Kidney glomerular epithelial cell (primary cell): ENCODE measurements around the gene LPCAT1.

Source experiments
- DNase-seq: peaks from one replicate; lab custom pipeline; 2025; lab: John Stamatoyannopoulos, UW

The LPCAT1 gene

GRCh38 chr5:1497795-1498622 lies 25.8 kb downstream of the LPCAT1 start:
- DNase-seq = no peak

GRCh38 chr5:1497242-1497777 lies 26.4 kb downstream of the LPCAT1 start:
- no peak for DNase-seq

GRCh38 chr5:1495525-1495897 lies 28.2 kb downstream of the LPCAT1 start:
- DNase-seq = no peak

- DNase-seq = no peak
Observed at GRCh38 chr5:1494780-1495524, 28.8 kb downstream of the LPCAT1 start.

DNA sequence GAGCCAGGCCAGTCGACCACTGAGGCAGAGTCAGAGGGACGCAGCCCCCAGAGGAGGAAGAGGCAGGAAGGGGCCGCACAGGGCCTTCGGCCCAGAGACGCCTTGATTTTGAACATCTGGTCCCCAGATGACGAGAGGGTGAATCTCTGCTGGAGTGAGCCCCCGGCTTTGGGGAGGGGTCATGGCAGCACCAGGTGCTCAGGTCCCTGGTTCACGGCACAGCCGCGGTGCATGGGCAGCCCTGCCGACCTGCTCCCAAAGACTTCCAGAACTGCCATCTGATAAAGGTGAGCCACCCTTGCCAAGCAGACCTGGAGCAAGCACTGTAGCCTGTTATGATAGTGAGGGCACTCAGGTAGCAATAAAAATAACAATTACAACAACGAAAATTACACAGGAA lies 29.8 kb downstream of the LPCAT1 start:
- DNase-seq = no peak

DNA sequence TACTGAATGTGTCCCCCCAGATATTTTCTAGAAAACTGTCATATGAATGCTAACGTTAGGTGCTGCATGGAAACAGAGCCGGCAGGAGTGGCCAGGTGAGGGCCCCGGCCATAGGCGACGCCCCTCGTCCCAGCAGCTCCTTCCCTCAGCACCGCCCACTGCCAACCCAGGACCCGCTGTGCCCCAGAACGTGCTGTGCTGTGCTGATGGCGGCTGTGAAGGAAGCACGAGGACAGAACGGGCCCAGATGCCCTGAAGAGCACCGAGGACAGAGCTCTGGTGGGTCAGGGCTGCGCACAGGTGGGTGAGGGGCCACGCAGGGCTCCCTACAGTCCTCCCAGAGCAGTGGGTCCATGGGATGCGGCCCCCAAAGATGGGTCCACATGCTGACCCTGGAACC lies 30.3 kb downstream of the LPCAT1 start:
- DNase-seq = no peak

- no peak for DNase-seq
Observed at GRCh38 chr5:1492757-1493156, 31.0 kb downstream of the LPCAT1 start.

DNA sequence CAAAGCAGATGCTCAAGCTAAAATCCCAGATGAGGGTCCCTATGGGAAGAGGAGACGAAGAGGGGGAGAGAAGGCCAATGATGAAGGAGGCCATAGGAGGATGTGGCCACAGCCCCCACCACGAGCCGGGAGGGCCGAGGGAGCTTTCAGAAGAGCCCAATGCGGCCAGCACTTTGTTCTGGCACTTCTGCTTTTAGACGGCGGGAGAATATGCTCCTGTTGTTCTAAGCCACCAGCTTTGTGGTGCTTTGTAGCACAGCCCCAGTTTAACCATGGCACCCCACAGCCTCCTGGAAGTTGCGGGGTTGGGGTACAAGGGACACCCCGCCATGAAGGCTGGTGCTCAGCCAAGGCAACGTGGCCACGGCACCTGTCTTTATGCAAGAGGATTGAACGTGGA lies 33.4 kb downstream of the LPCAT1 start:
- no peak for DNase-seq

- DNase-seq = no peak
Observed at GRCh38 chr5:1489754-1490153, 34.0 kb downstream of the LPCAT1 start.

DNA sequence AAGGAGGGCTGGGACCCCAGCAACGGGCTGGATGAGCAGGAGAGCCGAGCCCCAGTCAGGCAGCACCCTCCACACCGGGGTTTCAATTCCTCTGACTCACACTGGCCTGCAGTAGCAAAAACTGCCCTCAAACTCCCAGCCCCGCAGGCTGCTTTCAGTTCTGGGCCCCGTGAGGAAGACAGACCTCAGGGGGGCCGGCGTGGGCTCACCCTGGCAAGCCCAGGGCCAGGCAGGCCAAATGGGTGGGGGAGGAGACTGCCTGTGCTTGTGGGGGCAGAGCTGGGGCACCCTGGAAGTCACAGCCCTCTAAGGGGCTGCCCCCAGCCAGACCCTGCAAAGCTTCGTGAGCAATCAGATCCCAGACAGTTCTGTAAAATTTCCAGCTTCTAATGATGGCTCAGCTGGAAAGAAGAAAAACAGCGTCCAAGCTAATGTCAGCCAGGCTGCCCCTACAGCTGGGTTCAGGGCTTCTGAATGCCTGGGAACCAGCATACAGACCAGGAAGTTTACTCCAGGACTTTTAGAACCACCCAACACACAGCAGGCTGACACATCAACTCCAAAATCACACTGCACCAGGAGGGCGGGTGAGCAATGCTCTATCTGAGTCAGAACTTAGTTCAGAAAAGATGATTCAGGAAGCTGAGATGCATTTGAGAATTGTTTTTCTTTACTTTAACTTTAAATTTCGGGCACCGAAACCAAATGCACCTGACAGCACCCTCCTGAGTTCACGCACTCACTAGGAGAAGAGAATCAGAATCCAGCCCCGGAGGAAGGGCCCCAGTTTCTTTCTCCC lies 34.7 kb downstream of the LPCAT1 start:
- DNase-seq = no peak

DNA sequence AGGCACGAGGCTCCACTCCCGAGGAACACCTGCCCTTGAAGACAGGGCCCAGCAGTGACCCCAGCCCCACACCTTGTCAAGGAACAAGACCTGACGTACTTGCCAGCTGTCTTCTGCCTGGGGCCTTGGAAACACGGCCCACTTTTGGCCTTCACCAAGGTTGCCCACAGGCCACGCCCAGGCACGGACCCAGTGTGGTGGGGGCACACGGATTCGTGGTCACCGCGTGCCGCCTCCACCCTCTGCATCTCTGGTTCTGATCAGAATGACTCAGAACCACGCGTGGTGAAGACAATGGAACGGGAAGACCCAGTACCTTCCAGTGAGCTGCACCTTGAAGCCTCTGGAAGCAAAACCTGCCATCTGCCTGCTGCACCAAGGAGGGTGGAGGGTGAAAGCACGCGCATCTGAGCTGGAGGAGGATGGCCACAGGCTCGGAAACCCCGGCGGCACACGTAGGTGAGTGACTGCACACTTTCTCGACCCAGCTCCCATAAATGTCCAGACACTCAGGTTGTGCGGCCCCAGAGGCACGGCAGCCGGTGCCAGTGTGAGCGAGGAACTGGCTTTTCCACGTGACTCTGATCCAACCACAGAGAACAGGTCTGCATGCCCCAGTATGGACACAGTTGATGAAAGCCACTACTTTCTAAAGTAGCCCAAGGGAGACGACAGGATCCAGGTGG lies 36.5 kb downstream of the LPCAT1 start:
- no peak for DNase-seq

- no peak for DNase-seq
Observed at GRCh38 chr5:1486271-1486670, 37.5 kb downstream of the LPCAT1 start.

- no peak for DNase-seq
Observed at GRCh38 chr5:1485579-1486118, 38.1 kb downstream of the LPCAT1 start.

- DNase-seq = no peak
Observed at GRCh38 chr5:1484730-1485578, 38.8 kb downstream of the LPCAT1 start.

GRCh38 chr5:1483856-1484729 lies 39.7 kb downstream of the LPCAT1 start:
- DNase-seq = no peak

DNA sequence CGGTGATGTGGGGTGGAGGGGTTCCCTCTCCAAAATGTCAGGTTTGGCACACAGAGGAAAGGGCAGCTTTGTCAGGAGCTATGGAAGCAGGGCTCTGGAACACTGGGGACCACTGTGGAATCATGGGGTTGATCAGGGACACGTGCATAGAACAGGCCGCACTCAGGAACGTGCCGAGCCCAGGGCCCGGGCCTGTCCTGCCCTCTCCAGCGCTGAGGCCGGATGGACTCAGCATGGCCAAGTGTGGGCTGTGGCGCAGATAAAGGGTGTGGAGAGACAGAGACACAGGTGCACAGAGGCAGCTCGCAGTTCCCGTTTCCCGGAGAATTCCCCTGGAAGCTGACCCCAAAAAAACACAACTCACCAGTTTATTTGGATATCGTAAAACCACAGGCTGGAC lies 40.7 kb downstream of the LPCAT1 start:
- no peak for DNase-seq

DNA sequence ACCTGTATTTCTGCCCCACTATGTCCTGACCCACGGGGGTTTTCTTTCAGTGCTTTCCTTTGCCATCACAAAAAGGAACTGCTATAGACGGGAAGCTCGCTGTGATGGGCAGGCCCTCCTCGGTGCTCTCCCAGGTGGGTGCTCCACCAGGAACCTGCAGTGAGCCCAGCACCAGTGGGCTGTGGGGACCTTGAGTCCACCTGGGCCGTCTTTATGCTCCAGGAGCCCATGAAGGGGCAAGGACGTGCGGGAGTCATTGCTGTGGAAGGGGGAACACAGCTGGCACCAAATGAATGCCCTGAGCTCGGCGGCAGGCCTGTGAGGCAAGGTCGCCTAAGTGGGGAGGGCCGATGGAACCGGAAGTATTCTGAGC lies 41.8 kb downstream of the LPCAT1 start:
- no peak for DNase-seq

DNA sequence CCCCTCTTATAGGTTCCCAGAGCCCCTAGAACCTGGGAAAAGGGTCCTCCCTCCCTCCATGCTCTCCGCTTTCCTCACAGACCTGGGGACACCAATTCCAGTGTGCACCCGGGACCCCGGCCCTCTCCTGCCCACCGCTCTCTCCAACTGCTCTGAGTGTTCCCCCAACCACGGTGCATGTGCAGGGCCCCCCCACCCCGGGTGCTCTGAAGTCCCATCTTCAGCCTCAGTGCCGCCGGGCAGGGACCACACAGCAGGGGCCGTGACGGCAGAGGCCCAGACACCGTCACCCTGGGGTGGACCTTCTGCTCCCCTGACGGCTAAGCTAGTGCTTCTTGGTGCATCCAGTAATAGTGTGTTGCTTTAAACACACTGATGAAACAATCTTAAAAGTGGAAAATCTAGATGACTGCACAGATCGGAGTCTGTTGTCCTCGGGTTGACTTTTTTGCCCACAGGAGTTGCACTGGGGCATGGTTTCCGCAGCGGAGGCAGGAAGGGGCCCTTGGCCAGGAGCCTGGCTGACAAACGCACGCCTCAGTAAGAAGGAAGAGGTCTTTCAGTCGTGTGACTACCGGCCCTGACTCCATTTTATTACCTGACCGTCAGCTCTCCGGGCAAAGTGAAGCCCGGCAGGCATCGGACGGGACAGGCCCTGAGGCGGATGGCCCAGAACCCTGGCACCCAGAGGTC lies 42.3 kb downstream of the LPCAT1 start:
- DNase-seq = no peak

GRCh38 chr5:1480806-1481205 lies 43.0 kb downstream of the LPCAT1 start:
- no peak for DNase-seq
